Right lobe of liver (tissue), 6 donors: ENCODE results near the gene CFL1. TPM values are rescaled to one million over a fixed set of nuclear protein-coding genes. Genes with fewer than 3 reads are reported as not detected.

ENCODE experiments used
- ATAC-seq, 4 donors: fragments of 200-7000 bp; cut with Tn5 transposase; one replicate each; pipeline ENCODE4 v1.9.1; 2020; ENCODE audit warnings: mild to moderate bottlenecking in 4 of 4, moderate library complexity in 4 of 4
- DNase-seq, 3 donors: peaks; one replicate each; pipeline ENCODE4 v3.0.0-alpha.2; 2020
- H3K27ac ChIP-seq, 3 donors: fragments of 200-600 bp; one replicate each; pipeline ENCODE4 v1.8.0; 2022
- H3K27me3 ChIP-seq, 2 donors: fragments of 200-600 bp; one replicate each; pipeline ENCODE4 v1.8.0; 2022
- H3K36me3 ChIP-seq, 4 donors: fragments of 200-600 bp; sonication (generic) in 1 of 4; one replicate each; pipeline versions ENCODE4 v1.5.1 to v1.8.0; 2017 to 2022; ENCODE audit warnings: control low read depth in 1 of 4
- H3K4me1 ChIP-seq, 4 donors: fragments of 200-600 bp; sonication (generic) in 1 of 4; one replicate each; pipeline versions ENCODE4 v1.5.1 to v1.8.0; 2017 to 2022; ENCODE audit warnings: control low read depth in 1 of 4
- H3K4me3 ChIP-seq, 3 donors: fragments of 200-600 bp; one replicate each; pipeline ENCODE4 v1.8.0; 2022
- H3K9me3 ChIP-seq, 4 donors: fragments of 200-600 bp; sonication (generic) in 1 of 4; one replicate each; pipeline versions ENCODE4 v1.5.1 to v1.8.0; 2017 to 2022; ENCODE audit warnings: control low read depth in 1 of 4
- CTCF ChIP-seq, 4 donors: fragments of 200-600 bp in 3 of 4; fragments of 450-650 bp in 1 of 4; IDR thresholded peaks; one replicate each; pipeline versions ENCODE4 v1.5.1 to v1.8.0; 2016 to 2022; ENCODE audit warnings: antibody characterized with exemption in 4 of 4, mild to moderate bottlenecking in 2 of 4
- POLR2A ChIP-seq: fragments of 450-650 bp; IDR thresholded peaks from one replicate; pipeline ENCODE4 v1.6.1; 2017; ENCODE audit warnings: antibody characterized with exemption, mild to moderate bottlenecking
- WGBS: methylation state at CpG from one replicate; pipeline ENCODE4 v1.1.6; 2018; ENCODE audit warnings: low coverage, low lambda C conversion rate; ENCODE audit not compliant: insufficient coverage; ENCODE audit errors: missing lambda C conversion rate; 5-methylcytosine and 5-hydroxymethylcytosine counted together
- intact Hi-C, 2 donors: fragments of 100-400 bp; cut with DNase I; formaldehyde crosslinking; loops; one replicate each; pipeline versions ENCODE4 v1.11.2 to v1.14.1; 2022
- total RNA-seq, 6 experiments: library from RNA; depleted of rRNA in 2 of 6; stranded (reverse); fragments of >200 nt in 2 of 6; fragmentation: NEBNext Ultra II Directional in 3 of 6; extraction: Animal tissue kit (Norgen Biotek cat#: 25700) in 3 of 6; gene quantifications; one replicate each; pipeline versions ENCODE4 v1.1.0 to v1.2.4, GENCODE V29; 2016 to 2023
- donor health status: DM: no; HTN: yes; CAD: no.
- donor health status: DM: no; HTN: no; CAD: no.
- donor health status: DM: no; HTN: no; CAD: no.
- donor health status: DM: no; HTN: yes; CAD: no.
- donor health status: DM: no; HTN: yes; CAD: no.

Gene CFL1
- total RNA-seq, 6 experiments from 2014 or later: 219 to 503 (median 313) TPM

- 92% methylated on average over 2 of the region's 7 CpGs for WGBS
- Histone ChIP-seq H3K4me1 (no peaks in the 10 kb centered on the region), H3K36me3 (peaks cover 0 to 11% (median 0%) of the 10 kb centered on the region in 4 donors), H3K27me3 (no peaks in the 10 kb centered on the region), H3K27ac (no peak overlapping the region), H3K4me3 (no peak overlapping the region), H3K9me3 (no peaks in the 10 kb centered on the region)
- ATAC-seq: no peak
- TF ChIP-seq POLR2A (no peak), CTCF (IDR thresholded peaks at IDR 0.05) (no peak)
- no peak for DNase-seq
- intact Hi-C loops: loop anchor here (10.0 kb wide), 1 partner anchor 104 kb away; no protein-coding TSS in a partner anchor
These were observed 23.0 kb upstream of the CFL1 start for GRCh38 chr11:65880844-65881421.

GRCh38 chr11:65880027-65880426 is 22.0 kb upstream of the CFL1 start:
- Histone ChIP-seq H3K27ac (no peak overlapping the region), H3K9me3 (no peaks in the 10 kb centered on the region), H3K36me3 (peaks cover 0 to 11% (median 0%) of the 10 kb centered on the region in 4 donors), H3K4me3 (no peak overlapping the region), H3K27me3 (no peaks in the 10 kb centered on the region), H3K4me1 (no peaks in the 10 kb centered on the region)
- ATAC-seq (no peak), DNase-seq (no peak)
- 100% methylated on average over 3 of the region's 7 CpGs for WGBS
- TF ChIP-seq CTCF (IDR thresholded peaks at IDR 0.05): no peak
- no peak for TF ChIP-seq POLR2A
- intact Hi-C loops: loop anchor here (10.0 kb wide), 1 partner anchor 105 kb away; no protein-coding TSS in a partner anchor

GRCh38 chr11:65879617-65880016 is 21.6 kb upstream of the CFL1 start, which contains the start of gene CTSW:
TSS of gene CTSW (plus strand) at chr11:65879837. CDS start at chr11:65879855, 18 bp downstream.
- DNase-seq (no peak), ATAC-seq (peak in 2 of 4 donors; percentile 16 to 22)
- no peak for TF ChIP-seq CTCF (IDR thresholded peaks at IDR 0.05)
- TF ChIP-seq POLR2A: no peak
- Histone ChIP-seq H3K27ac (no peak within 1 kb of the TSS), H3K36me3 (peaks cover 0 to 11% (median 0%) of the 10 kb centered on the region in 4 donors), H3K4me3 (no peak within 1 kb of the TSS), H3K4me1 (no peaks in the 10 kb centered on the region), H3K27me3 (no peaks in the 10 kb centered on the region), H3K9me3 (no peaks in the 10 kb centered on the region)
- intact Hi-C loops: loop anchor here (10.0 kb wide), 1 partner anchor 105 kb away; no protein-coding TSS in a partner anchor
- 43% methylated on average over 1 of the region's 7 CpGs for WGBS

- peak overlapping the region; percentile 56 to 88 (median 69) for H3K27ac ChIP-seq
- intact Hi-C loops: no loop called here
- DNase-seq (peak; percentile 95 to 97 (median 96)), ATAC-seq (peak; percentile 96 to 98 (median 97))
- H3K4me1 ChIP-seq: peaks cover 0 to 9% (median 0%) of the 10 kb centered on the region in 4 donors
- no peaks in the 10 kb centered on the region for H3K9me3 ChIP-seq
- WGBS: 14% methylated on average over 30 of the region's 54 CpGs
- H3K27me3 ChIP-seq: no peaks in the 10 kb centered on the region
- H3K4me3 ChIP-seq: peak overlapping the region; percentile 27 to 55 (median 45)
- no peaks in the 10 kb centered on the region for H3K36me3 ChIP-seq
- peak; percentile 80 for TF ChIP-seq POLR2A
- no peak for TF ChIP-seq CTCF (IDR thresholded peaks at IDR 0.05)
These were observed 15.6 kb upstream of the CFL1 start for GRCh38 chr11:65873318-65874156.
